HG03571 (cell line): ENCODE measurements around the gene SHOC2.
"Not testable (repeated sequence)": the region's sequence is repeated elsewhere in the genome, so short reads cannot be mapped to it uniquely, and the experiment has no call there.

Experiments
- ATAC-seq: cut with Tn5 transposase; IDR thresholded peaks from one replicate; pipeline ENCODE4 v1.9.1; 2021; ENCODE audit not compliant: unreplicated experiment

SHOC2 gene

GRCh38 chr10:110901954-110902819, 17.2 kb upstream of the SHOC2 start:
- ATAC-seq, result no peak

- no peak for ATAC-seq
Observed at GRCh38 chr10:110903280-110904278, 15.8 kb upstream of the SHOC2 start.

- no peak for ATAC-seq
Observed at GRCh38 chr10:110910138-110910537, 9.3 kb upstream of the SHOC2 start.

- no peak for ATAC-seq
Observed at GRCh38 chr10:110912374-110912773, 7.0 kb upstream of the SHOC2 start.

- no peak for ATAC-seq
Observed at GRCh38 chr10:110914431-110914830, 5.0 kb upstream of the SHOC2 start.

- ATAC-seq, result no peak
Observed at GRCh38 chr10:110915035-110915434, 4.4 kb upstream of the SHOC2 start.

- not testable (repeated sequence) for ATAC-seq
Observed at GRCh38 chr10:110915600-110915999, 3.8 kb upstream of the SHOC2 start.

GRCh38 chr10:110916554-110917346, 2.7 kb upstream of the SHOC2 start:
- no peak for ATAC-seq

GRCh38 chr10:110918269-110918642, 1.1 kb upstream of the SHOC2 start:
- no peak for ATAC-seq

- ATAC-seq, result peak; percentile 57
Observed at GRCh38 chr10:110918643-110919348, 608 bp upstream of the SHOC2 start, which contains the start of gene BBIP1. Gene BBIP1, minus strand, starts transcription at chr10:110919180. Its CDS starts 1,023 bp downstream, at chr10:110918157.

GRCh38 chr10:110919971-110920881, 822 bp downstream of the SHOC2 start:
- peak; percentile 28 for ATAC-seq

- ATAC-seq, result peak; percentile 25
Observed at GRCh38 chr10:110923856-110924493, 4.6 kb downstream of the SHOC2 start.

GRCh38 chr10:110927461-110927860, 8.1 kb downstream of the SHOC2 start:
- no peak for ATAC-seq

- no peak for ATAC-seq
Observed at GRCh38 chr10:110931769-110932381, 12.5 kb downstream of the SHOC2 start.

GRCh38 chr10:110932505-110933180, 13.2 kb downstream of the SHOC2 start:
- ATAC-seq, result no peak

- no peak for ATAC-seq
Observed at GRCh38 chr10:110936757-110937156, 17.4 kb downstream of the SHOC2 start.

- no peak for ATAC-seq
Observed at GRCh38 chr10:110939419-110939818, 20.0 kb downstream of the SHOC2 start.
